Parathyroid adenoma (tissue), 2 donors: ENCODE results near the gene PCDH15.

Experiments
- H2AFZ ChIP-seq: fragments of 300-600 bp; sonication (generic); one replicate; pipeline ENCODE4 v1.7.0; 2017; ENCODE audit warnings: antibody characterized with exemption, mild to moderate bottlenecking
- H3K27ac ChIP-seq: fragments of 300-600 bp; sonication (generic); one replicate; pipeline ENCODE4 v1.7.0; 2017
- H3K27me3 ChIP-seq: fragments of 300-600 bp; sonication (generic); one replicate; pipeline ENCODE4 v1.7.0; 2017; ENCODE audit warnings: low read length; ENCODE audit not compliant: control insufficient read depth, insufficient read depth
- H3K36me3 ChIP-seq: fragments of 300-600 bp; sonication (generic); one replicate; pipeline ENCODE4 v1.7.0; 2017; ENCODE audit warnings: low read length; ENCODE audit not compliant: control insufficient read depth, insufficient read depth
- H3K4me1 ChIP-seq: fragments of 300-600 bp; sonication (generic); one replicate; pipeline ENCODE4 v1.7.0; 2017; ENCODE audit warnings: control low read depth
- H3K4me2 ChIP-seq: fragments of 300-600 bp; sonication (generic); one replicate; pipeline ENCODE4 v1.7.0; 2017; ENCODE audit warnings: low read length
- H3K4me3 ChIP-seq: fragments of 300-600 bp; sonication (generic); one replicate; pipeline ENCODE4 v1.7.0; 2017; ENCODE audit warnings: low read depth, low read length
- H3K79me2 ChIP-seq: fragments of 300-600 bp; sonication (generic); one replicate; pipeline ENCODE4 v1.7.0; 2017; ENCODE audit warnings: control low read depth
- H3K9ac ChIP-seq: fragments of 300-600 bp; sonication (generic); one replicate; pipeline ENCODE4 v1.7.0; 2017; ENCODE audit warnings: mild to moderate bottlenecking
- H3K9me3 ChIP-seq: fragments of 300-600 bp; sonication (generic); one replicate; pipeline ENCODE4 v1.7.0; 2017; ENCODE audit warnings: low read length; ENCODE audit not compliant: control insufficient read depth
- CTCF ChIP-seq: fragments of 300-600 bp; sonication (generic); IDR thresholded peaks from one replicate; pipeline ENCODE4 v1.7.0; 2017; ENCODE audit warnings: antibody characterized with exemption, mild to moderate bottlenecking
- donor health status: primary hyperparathyroidism.

PCDH15 gene

GRCh38 chr10:54067361-54067760 lies 733.7 kb downstream of the PCDH15 start:
- no peak overlapping the region for H3K27ac ChIP-seq
- no peak for TF ChIP-seq CTCF
- no peaks in the 10 kb centered on the region for H3K27me3 ChIP-seq

GRCh38 chr10:54066646-54067045 lies 734.4 kb downstream of the PCDH15 start:
- Histone ChIP-seq H2AFZ (no peak overlapping the region), H3K36me3 (no peaks in the 10 kb centered on the region), H3K27me3 (no peaks in the 10 kb centered on the region), H3K27ac (no peak overlapping the region), H3K4me1 (no peaks in the 10 kb centered on the region), H3K4me2 (no peak overlapping the region), H3K9ac (no peak overlapping the region), H3K4me3 (no peak overlapping the region), H3K9me3 (no peaks in the 10 kb centered on the region), H3K79me2 (no peaks in the 10 kb centered on the region)
- TF ChIP-seq CTCF: no peak

More at GRCh38 chr10:54067361-54067760, 733.7 kb downstream of the PCDH15 start:
- H3K4me2 ChIP-seq: no peak overlapping the region
- H3K9me3 ChIP-seq: no peaks in the 10 kb centered on the region
- no peaks in the 10 kb centered on the region for H3K4me1 ChIP-seq
- no peak overlapping the region for H2AFZ ChIP-seq
- H3K4me3 ChIP-seq: no peak overlapping the region
- H3K9ac ChIP-seq: no peak overlapping the region
- H3K79me2 ChIP-seq: no peaks in the 10 kb centered on the region
- H3K36me3 ChIP-seq: no peaks in the 10 kb centered on the region

GRCh38 chr10:54065106-54065505 lies 735.9 kb downstream of the PCDH15 start:
- H3K9me3 ChIP-seq: no peaks in the 10 kb centered on the region
- H3K79me2 ChIP-seq: no peaks in the 10 kb centered on the region
- TF ChIP-seq CTCF: no peak
- no peaks in the 10 kb centered on the region for H3K4me1 ChIP-seq
- no peak overlapping the region for H3K4me2 ChIP-seq
- H3K36me3 ChIP-seq: no peaks in the 10 kb centered on the region
- H3K27ac ChIP-seq: no peak overlapping the region
- no peak overlapping the region for H3K9ac ChIP-seq
- no peak overlapping the region for H3K4me3 ChIP-seq
- no peaks in the 10 kb centered on the region for H3K27me3 ChIP-seq
- no peak overlapping the region for H2AFZ ChIP-seq

- H2AFZ ChIP-seq: no peak overlapping the region
- no peak overlapping the region for H3K27ac ChIP-seq
- no peak overlapping the region for H3K4me3 ChIP-seq
- H3K27me3 ChIP-seq: no peaks in the 10 kb centered on the region
- no peak overlapping the region for H3K9ac ChIP-seq
- no peaks in the 10 kb centered on the region for H3K9me3 ChIP-seq
- H3K36me3 ChIP-seq: no peaks in the 10 kb centered on the region
- no peak overlapping the region for H3K4me2 ChIP-seq
- H3K4me1 ChIP-seq: no peaks in the 10 kb centered on the region
- no peaks in the 10 kb centered on the region for H3K79me2 ChIP-seq
- no peak for TF ChIP-seq CTCF
Observed at GRCh38 chr10:54064215-54064614, 736.8 kb downstream of the PCDH15 start.

- no peak for TF ChIP-seq CTCF
- H3K79me2 ChIP-seq: no peaks in the 10 kb centered on the region
Observed at GRCh38 chr10:54063514-54063913, 737.5 kb downstream of the PCDH15 start.

More at GRCh38 chr10:54063514-54063913, 737.5 kb downstream of the PCDH15 start:
- Histone ChIP-seq H3K36me3 (no peaks in the 10 kb centered on the region), H3K9ac (no peak overlapping the region), H3K4me3 (no peak overlapping the region), H2AFZ (no peak overlapping the region), H3K27me3 (no peaks in the 10 kb centered on the region), H3K9me3 (no peaks in the 10 kb centered on the region), H3K4me1 (no peaks in the 10 kb centered on the region), H3K27ac (no peak overlapping the region), H3K4me2 (no peak overlapping the region)
